B cell (primary cell): ENCODE data around the gene PNPT1. TPM values are rescaled to one million over a fixed set of nuclear protein-coding genes. Genes with fewer than 3 reads are reported as not detected.

Experiments used
- ATAC-seq: fragments of 200-7000 bp; cut with Tn5 transposase; one replicate; pipeline ENCODE4 v1.10.0; 2021; ENCODE audit warnings: low read depth, mild to moderate bottlenecking, moderate number of reproducible peaks, moderate library complexity
- CTCF ChIA-PET: fragments of 350-600 bp; sonication (Branson Sonifier 250); formaldehyde crosslinking; loops from one replicate; lab custom pipeline; 2021; ENCODE audit warnings: antibody characterized with exemption, inconsistent platforms; lab: Charles Lee
- POLR2A ChIA-PET: fragments of 350-600 bp; sonication (Branson Sonifier 250); formaldehyde crosslinking; loops from one replicate; lab custom pipeline; 2021; ENCODE audit warnings: antibody characterized with exemption; lab: Charles Lee
- DNase-seq: peaks from one replicate; pipeline ENCODE4 v3.0.0; 2013
- H2AFZ ChIP-seq: 2 replicates; pipeline ENCODE4 v1.6.1; 2012; ENCODE audit warnings: mild to moderate bottlenecking, low read depth, low read length; ENCODE audit not compliant: insufficient read depth, poor library complexity, severe bottlenecking
- H3K27ac ChIP-seq, 2 donors: 1 replicate in 1 of 2; 2 replicates in 1 of 2; pipeline ENCODE4 v1.5.1; 2012 to 2013; ENCODE audit warnings: low read length in 2 of 2, mild to moderate bottlenecking in 2 of 2, moderate library complexity in 1 of 2
- H3K27me3 ChIP-seq, 4 experiments: fragments of 200-600 bp in 1 of 4; sonication (generic) in 1 of 4; replicated peaks in 1 of 4; 1 replicate in 2 of 4; 2 replicates in 2 of 4; pipeline versions ENCODE4 v1.6.1 to v1.7.0; 2013 to 2016; ENCODE audit warnings: low read length in 3 of 4, mild to moderate bottlenecking in 2 of 4, mixed read lengths in 1 of 4, moderate library complexity in 1 of 4; ENCODE audit not compliant: insufficient read depth in 4 of 4, control insufficient read depth in 3 of 4; ENCODE audit errors: control extremely low read depth in 1 of 4
- H3K36me3 ChIP-seq, 2 experiments: replicated peaks in 1 of 2; 1 replicate in 1 of 2; 2 replicates in 1 of 2; pipeline versions ENCODE4 v1.6.1 to v1.7.1; 2013; ENCODE audit warnings: low read length in 1 of 2; ENCODE audit not compliant: insufficient read depth in 2 of 2, control insufficient read depth in 1 of 2; ENCODE audit errors: control extremely low read depth in 1 of 2, extremely low read depth in 1 of 2
- H3K4me1 ChIP-seq, 2 donors: fragments of 200-600 bp in 1 of 2; sonication (generic) in 1 of 2; 1 replicate in 1 of 2; 2 replicates in 1 of 2; pipeline versions ENCODE4 v1.5.1 to v1.6.1; 2013 to 2017; ENCODE audit warnings: low read length in 2 of 2; ENCODE audit not compliant: control insufficient read depth in 2 of 2, insufficient read depth in 2 of 2
- H3K4me2 ChIP-seq: replicated peaks from 2 replicates; pipeline ENCODE3; 2012; ENCODE audit warnings: mild to moderate bottlenecking, low read depth, low read length; ENCODE audit not compliant: poor library complexity, severe bottlenecking
- H3K4me3 ChIP-seq, 5 experiments: fragments of 200-600 bp in 1 of 5; sonication (generic) in 1 of 5; 1 replicate in 3 of 5; 2 replicates in 2 of 5; pipeline versions ENCODE4 v1.5.1 to v1.7.0; 2011 to 2016; ENCODE audit warnings: low read length in 4 of 5, mild to moderate bottlenecking in 4 of 5, low read depth in 2 of 5, control low read depth in 1 of 5, moderate library complexity in 1 of 5; ENCODE audit not compliant: insufficient read depth in 1 of 5; ENCODE audit errors: control extremely low read depth in 1 of 5, extremely low read depth in 1 of 5
- H3K79me2 ChIP-seq: fragments of 200-600 bp; sonication (generic); one replicate; pipeline ENCODE4 v1.6.0; 2016; ENCODE audit warnings: low read length; ENCODE audit not compliant: control insufficient read depth, insufficient read depth
- H3K9ac ChIP-seq: fragments of 200-600 bp; sonication (generic); 2 replicates; pipeline ENCODE4 v1.6.1; 2017; ENCODE audit warnings: mild to moderate bottlenecking, low read length, moderate library complexity
- H3K9me3 ChIP-seq, 3 donors: one replicate each; pipeline versions ENCODE4 v1.6.1 to v1.7.1; 2013; ENCODE audit warnings: low read length in 2 of 3; ENCODE audit not compliant: control insufficient read depth in 2 of 3, insufficient read depth in 1 of 3; ENCODE audit errors: control extremely low read depth in 1 of 3
- H4K20me1 ChIP-seq: 2 replicates; pipeline ENCODE4 v1.6.0; 2012; ENCODE audit warnings: mild to moderate bottlenecking, low read length; ENCODE audit not compliant: insufficient read depth, control insufficient read depth, poor library complexity, severe bottlenecking
- H3K27ac Mint-ChIP-seq: one replicate; pipeline ENCODE4 v1.8.0; 2021; ENCODE audit warnings: mixed read lengths
- H3K27me3 Mint-ChIP-seq: one replicate; pipeline ENCODE4 v1.8.0; 2021; ENCODE audit warnings: mixed read lengths
- H3K4me1 Mint-ChIP-seq: one replicate; pipeline ENCODE4 v1.8.0; 2021; ENCODE audit warnings: mixed read lengths
- H3K4me3 Mint-ChIP-seq: one replicate; pipeline ENCODE4 v1.8.0; 2021; ENCODE audit warnings: mixed read lengths
- H3K9me3 Mint-ChIP-seq: one replicate; pipeline ENCODE4 v1.8.0; 2022; ENCODE audit warnings: mixed read lengths; ENCODE audit not compliant: insufficient read depth
- EZH2 ChIP-seq: IDR thresholded peaks from 2 replicates; pipeline ENCODE4 v1.6.1; 2012; ENCODE audit warnings: borderline replicate concordance, low read depth, mild to moderate bottlenecking, moderate library complexity, low read length; ENCODE audit not compliant: insufficient read depth, poor library complexity, severe bottlenecking
- WGBS: methylation state at CpG from one replicate; pipeline ENCODE4 v1.1.5; 2013; ENCODE audit warnings: missing lambda C conversion rate; ENCODE audit not compliant: insufficient coverage; 5-methylcytosine and 5-hydroxymethylcytosine counted together
- intact Hi-C: fragments of 100-400 bp; cut with micrococcal nuclease; formaldehyde crosslinking; loops from one replicate; pipeline ENCODE4 v1.10.0; 2022
- polyA plus RNA-seq: library from polyadenylated mRNA; depleted of rRNA; stranded (reverse); fragments of >200 nt; gene quantifications from 2 replicates; pipeline ENCODE4 v1.2.3, GENCODE V29; 2012
- total RNA-seq, 2 donors: library from RNA; stranded (reverse); fragments of 120-200 nt in 1 of 2; gene quantifications; 1 replicate in 1 of 2; 2 replicates in 1 of 2; pipeline versions ENCODE4 v1.2.3 to v1.2.4, GENCODE V29; 2013 to 2022
- TF ChIP-seq, protein P1 (sequence below): fragments of 200-600 bp; IDR thresholded peaks from one replicate; pipeline ENCODE4 v1.8.0; 2022; ENCODE audit warnings: antibody characterized with exemption, mild to moderate bottlenecking

Gene PNPT1
- total and polyA plus RNA-seq, 2 donors (not counting 1 experiment from before 2014, with no cell fraction given) = 7.8 to 23.1 TPM

DNA sequence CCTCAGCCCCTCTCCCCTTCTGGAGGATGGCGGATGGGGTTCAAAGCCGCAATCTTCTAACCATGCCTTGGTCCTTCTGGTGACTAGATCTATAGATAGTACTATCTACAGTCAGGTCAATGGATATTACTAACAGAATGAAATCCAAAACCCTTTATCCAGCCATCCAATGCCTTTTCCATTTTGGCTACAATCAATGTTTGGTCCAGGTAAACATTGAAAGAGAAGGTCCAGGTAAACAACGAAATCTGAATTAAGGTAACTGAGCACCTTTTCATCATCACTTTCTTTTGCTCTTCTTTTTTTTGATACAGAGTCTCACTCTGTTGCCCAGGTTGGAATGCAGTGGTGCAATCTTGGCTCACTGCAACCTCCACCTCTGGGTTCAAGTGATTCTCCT lies 85.9 kb downstream of the PNPT1 start:
- Mint-ChIP-seq H3K27me3 (no peaks in the 10 kb centered on the region), H3K9me3 (no peaks in the 10 kb centered on the region), H3K4me3 (no peak overlapping the region), H3K4me1 (peaks cover 31% of the 10 kb centered on the region), H3K27ac (no peak overlapping the region)
- peaks cover 11 to 35% of the 10 kb centered on the region in 2 experiments for H3K36me3 ChIP-seq
- 100% methylated on average over 1 of the region's 3 CpGs for whole genome bisulfite sequencing
- ATAC-seq (no peak), DNase-seq (no peak)
- ChIA-PET POLR2A (no interaction called here), CTCF (no interaction called here)
- intact Hi-C loops = no loop called here
- peaks cover 99% of the 10 kb centered on the region for H3K79me2 ChIP-seq
- H4K20me1 ChIP-seq = peaks cover 85% of the 10 kb centered on the region
- no peaks in the 10 kb centered on the region for H3K9me3 ChIP-seq
- H3K27ac ChIP-seq = no peak overlapping the region
- no peak overlapping the region for H3K4me2 ChIP-seq
- H3K27me3 ChIP-seq = no peaks in the 10 kb centered on the region
- TF ChIP-seq EZH2 = no peak
- TF ChIP-seq, protein P1, sequence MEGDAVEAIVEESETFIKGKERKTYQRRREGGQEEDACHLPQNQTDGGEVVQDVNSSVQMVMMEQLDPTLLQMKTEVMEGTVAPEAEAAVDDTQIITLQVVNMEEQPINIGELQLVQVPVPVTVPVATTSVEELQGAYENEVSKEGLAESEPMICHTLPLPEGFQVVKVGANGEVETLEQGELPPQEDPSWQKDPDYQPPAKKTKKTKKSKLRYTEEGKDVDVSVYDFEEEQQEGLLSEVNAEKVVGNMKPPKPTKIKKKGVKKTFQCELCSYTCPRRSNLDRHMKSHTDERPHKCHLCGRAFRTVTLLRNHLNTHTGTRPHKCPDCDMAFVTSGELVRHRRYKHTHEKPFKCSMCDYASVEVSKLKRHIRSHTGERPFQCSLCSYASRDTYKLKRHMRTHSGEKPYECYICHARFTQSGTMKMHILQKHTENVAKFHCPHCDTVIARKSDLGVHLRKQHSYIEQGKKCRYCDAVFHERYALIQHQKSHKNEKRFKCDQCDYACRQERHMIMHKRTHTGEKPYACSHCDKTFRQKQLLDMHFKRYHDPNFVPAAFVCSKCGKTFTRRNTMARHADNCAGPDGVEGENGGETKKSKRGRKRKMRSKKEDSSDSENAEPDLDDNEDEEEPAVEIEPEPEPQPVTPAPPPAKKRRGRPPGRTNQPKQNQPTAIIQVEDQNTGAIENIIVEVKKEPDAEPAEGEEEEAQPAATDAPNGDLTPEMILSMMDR = no peak
- no peak overlapping the region for H3K4me3 ChIP-seq
- H3K9ac ChIP-seq = no peak overlapping the region
- peaks cover 0 to 2% of the 10 kb centered on the region in 2 donors for H3K4me1 ChIP-seq
- H2AFZ ChIP-seq = no peak overlapping the region

DNA sequence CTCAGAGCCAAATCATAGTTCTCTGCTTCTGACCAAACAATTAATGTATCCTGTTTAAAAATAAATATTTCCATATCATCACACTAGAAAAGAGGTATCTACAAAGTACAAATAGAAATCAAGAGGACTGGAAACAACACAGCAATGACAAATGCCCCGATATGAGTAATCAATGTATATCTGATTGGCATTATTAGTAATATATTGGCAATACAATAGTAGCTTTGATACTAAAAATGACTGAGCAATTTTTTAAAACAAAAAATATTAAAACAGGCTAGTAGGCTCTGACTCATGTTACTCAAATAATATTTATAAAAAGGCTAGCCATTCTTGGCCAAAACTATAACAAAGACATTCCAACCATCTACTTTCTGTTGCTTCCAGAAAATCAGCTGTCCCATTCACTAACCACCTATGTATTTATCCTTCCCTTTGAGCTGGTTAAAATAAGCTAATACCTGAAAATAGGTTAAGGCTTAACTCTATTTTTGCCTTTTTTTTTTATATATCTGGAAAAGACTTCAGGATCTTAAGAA lies 89.5 kb downstream of the PNPT1 start:
- H3K4me1 ChIP-seq = peaks cover 0 to 2% of the 10 kb centered on the region in 2 donors
- no peak overlapping the region for H2AFZ ChIP-seq
- intact Hi-C loops = no loop called here
- Mint-ChIP-seq H3K4me3 (no peak overlapping the region), H3K27ac (no peak overlapping the region), H3K9me3 (no peaks in the 10 kb centered on the region), H3K4me1 (peaks cover 34% of the 10 kb centered on the region), H3K27me3 (no peaks in the 10 kb centered on the region)
- no peak for ATAC-seq
- peaks cover 77% of the 10 kb centered on the region for H4K20me1 ChIP-seq
- no peak overlapping the region for H3K9ac ChIP-seq
- no peak for TF ChIP-seq EZH2
- TF ChIP-seq, protein P1 = no peak
- H3K9me3 ChIP-seq = no peaks in the 10 kb centered on the region
- CTCF ChIA-PET = no interaction called here
- H3K4me3 ChIP-seq = no peak overlapping the region
- H3K4me2 ChIP-seq = no peak overlapping the region
- POLR2A ChIA-PET = no interaction called here
- WGBS = no CpG with 5 or more reads among the region's 1 CpG
- H3K79me2 ChIP-seq = peaks cover 96% of the 10 kb centered on the region
- peaks cover 1 to 35% of the 10 kb centered on the region in 2 experiments for H3K36me3 ChIP-seq
- no peaks in the 10 kb centered on the region for H3K27me3 ChIP-seq
- no peak overlapping the region for H3K27ac ChIP-seq
- no peak for DNase-seq
